ENCODE data around the gene PLA2G15. TPM values are rescaled to one million over a fixed set of nuclear protein-coding genes. Genes with fewer than 3 reads are reported as not detected.

PLA2G15 gene
- total and polyA plus RNA-seq, 2 experiments from 2014 or later, result 3.1 to 14.8 TPM

- TF ChIP-seq, protein P1, sequence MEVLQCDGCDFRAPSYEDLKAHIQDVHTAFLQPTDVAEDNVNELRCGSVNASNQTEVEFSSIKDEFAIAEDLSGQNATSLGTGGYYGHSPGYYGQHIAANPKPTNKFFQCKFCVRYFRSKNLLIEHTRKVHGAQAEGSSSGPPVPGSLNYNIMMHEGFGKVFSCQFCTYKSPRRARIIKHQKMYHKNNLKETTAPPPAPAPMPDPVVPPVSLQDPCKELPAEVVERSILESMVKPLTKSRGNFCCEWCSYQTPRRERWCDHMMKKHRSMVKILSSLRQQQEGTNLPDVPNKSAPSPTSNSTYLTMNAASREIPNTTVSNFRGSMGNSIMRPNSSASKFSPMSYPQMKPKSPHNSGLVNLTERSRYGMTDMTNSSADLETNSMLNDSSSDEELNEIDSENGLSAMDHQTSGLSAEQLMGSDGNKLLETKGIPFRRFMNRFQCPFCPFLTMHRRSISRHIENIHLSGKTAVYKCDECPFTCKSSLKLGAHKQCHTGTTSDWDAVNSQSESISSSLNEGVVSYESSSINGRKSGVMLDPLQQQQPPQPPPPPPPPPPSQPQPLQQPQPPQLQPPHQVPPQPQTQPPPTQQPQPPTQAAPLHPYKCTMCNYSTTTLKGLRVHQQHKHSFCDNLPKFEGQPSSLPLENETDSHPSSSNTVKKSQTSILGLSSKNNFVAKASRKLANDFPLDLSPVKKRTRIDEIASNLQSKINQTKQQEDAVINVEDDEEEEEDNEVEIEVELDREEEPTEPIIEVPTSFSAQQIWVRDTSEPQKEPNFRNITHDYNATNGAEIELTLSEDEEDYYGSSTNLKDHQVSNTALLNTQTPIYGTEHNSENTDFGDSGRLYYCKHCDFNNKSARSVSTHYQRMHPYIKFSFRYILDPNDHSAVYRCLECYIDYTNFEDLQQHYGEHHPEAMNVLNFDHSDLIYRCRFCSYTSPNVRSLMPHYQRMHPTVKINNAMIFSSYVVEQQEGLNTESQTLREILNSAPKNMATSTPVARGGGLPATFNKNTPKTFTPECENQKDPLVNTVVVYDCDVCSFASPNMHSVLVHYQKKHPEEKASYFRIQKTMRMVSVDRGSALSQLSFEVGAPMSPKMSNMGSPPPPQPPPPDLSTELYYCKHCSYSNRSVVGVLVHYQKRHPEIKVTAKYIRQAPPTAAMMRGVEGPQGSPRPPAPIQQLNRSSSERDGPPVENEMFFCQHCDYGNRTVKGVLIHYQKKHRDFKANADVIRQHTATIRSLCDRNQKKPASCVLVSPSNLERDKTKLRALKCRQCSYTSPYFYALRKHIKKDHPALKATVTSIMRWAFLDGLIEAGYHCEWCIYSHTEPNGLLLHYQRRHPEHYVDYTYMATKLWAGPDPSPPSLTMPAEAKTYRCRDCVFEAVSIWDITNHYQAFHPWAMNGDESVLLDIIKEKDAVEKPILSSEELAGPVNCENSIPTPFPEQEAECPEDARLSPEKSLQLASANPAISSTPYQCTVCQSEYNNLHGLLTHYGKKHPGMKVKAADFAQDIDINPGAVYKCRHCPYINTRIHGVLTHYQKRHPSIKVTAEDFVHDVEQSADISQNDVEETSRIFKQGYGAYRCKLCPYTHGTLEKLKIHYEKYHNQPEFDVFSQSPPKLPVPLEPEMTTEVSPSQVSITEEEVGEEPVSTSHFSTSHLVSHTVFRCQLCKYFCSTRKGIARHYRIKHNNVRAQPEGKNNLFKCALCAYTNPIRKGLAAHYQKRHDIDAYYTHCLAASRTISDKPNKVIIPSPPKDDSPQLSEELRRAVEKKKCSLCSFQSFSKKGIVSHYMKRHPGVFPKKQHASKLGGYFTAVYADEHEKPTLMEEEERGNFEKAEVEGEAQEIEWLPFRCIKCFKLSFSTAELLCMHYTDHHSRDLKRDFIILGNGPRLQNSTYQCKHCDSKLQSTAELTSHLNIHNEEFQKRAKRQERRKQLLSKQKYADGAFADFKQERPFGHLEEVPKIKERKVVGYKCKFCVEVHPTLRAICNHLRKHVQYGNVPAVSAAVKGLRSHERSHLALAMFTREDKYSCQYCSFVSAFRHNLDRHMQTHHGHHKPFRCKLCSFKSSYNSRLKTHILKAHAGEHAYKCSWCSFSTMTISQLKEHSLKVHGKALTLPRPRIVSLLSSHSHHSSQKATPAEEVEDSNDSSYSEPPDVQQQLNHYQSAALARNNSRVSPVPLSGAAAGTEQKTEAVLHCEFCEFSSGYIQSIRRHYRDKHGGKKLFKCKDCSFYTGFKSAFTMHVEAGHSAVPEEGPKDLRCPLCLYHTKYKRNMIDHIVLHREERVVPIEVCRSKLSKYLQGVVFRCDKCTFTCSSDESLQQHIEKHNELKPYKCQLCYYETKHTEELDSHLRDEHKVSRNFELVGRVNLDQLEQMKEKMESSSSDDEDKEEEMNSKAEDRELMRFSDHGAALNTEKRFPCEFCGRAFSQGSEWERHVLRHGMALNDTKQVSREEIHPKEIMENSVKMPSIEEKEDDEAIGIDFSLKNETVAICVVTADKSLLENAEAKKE (CRISPR knock-in tag; IDR thresholded peaks at IDR 0.05), result no peak
Measured at GRCh38 chr16:68233085-68233834, 11.9 kb upstream of the PLA2G15 start (continued).

GRCh38 chr16:68233835-68234187 lies 11.4 kb upstream of the PLA2G15 start:
- Histone ChIP-seq H3K27me3 (ENCODE audit: insufficient read depth) (peaks cover 2% of the 10 kb centered on the region; the same call in 1 of the 2 replicates), H3K4me3 (peak overlapping the region; percentile 98), H3K4me1 (ENCODE audit: insufficient read depth) (peaks cover 17% of the 10 kb centered on the region), H3K27ac (ENCODE audit: low read depth) (0 out of 2 replicates have a peak overlapping the region, but pooled peaks have one; percentile 26), H3K9me2 (ENCODE audit: insufficient read depth) (no peaks in the 10 kb centered on the region), H3F3A (replicated peaks; ENCODE audit: low read depth) (peaks cover 24% of the 10 kb centered on the region), H4K20me1 (replicated peaks; ENCODE audit: insufficient read depth) (peaks cover 18% of the 10 kb centered on the region), H2AFZ (no peak overlapping the region), H3K36me3 (ENCODE audit: insufficient read depth) (0 out of 2 replicates have a peak, but pooled peaks cover 4% of the 10 kb centered on the region), H3K79me2 (replicated peaks; ENCODE audit: insufficient read depth) (peaks cover 23% of the 10 kb centered on the region), H3K4me2 (peak overlapping the region; percentile 99)
- no peak for ATAC-seq
- Mint-ChIP-seq H3K27me3 (ENCODE audit: insufficient read depth, low read depth, poor library complexity) (peaks cover 15% of the 10 kb centered on the region), H3K36me3 (ENCODE audit: low read depth) (peaks cover 40% of the 10 kb centered on the region), H3K27ac (peak overlapping the region; percentile 83), H3K4me3 (peak overlapping the region; percentile 81), H3K4me1 (peaks cover 25% of the 10 kb centered on the region), H3K9me3 (peaks cover 4% of the 10 kb centered on the region)
- no peak for DNase-seq (ENCODE audit: low spot score)
- TF ChIP-seq NANOG (IDR thresholded peaks at IDR 0.05; ENCODE audit: borderline replicate concordance) (no peak), STAT1 (IDR thresholded peaks at IDR 0.05; ENCODE audit: unreplicated experiment) (no peak), ZNF114 (CRISPR knock-in tag; IDR thresholded peaks at IDR 0.05) (no peak), CREB1 (CRISPR knock-in tag; IDR thresholded peaks at IDR 0.05; ENCODE audit: low read depth) (no peak), CTCF (conservative IDR thresholded peaks at IDR 0.05; ENCODE audit: low read depth in 2 of 2) (no peak)
- TF ChIP-seq, protein P1 (CRISPR knock-in tag; IDR thresholded peaks at IDR 0.05), result no peak

Measured in GM23338 (cell line).